Spleen (tissue), 7 donors: Measurements from ENCODE around the gene OR10C1.

Experiments used
- POLR2A ChIP-seq, 3 donors: fragments of 450-650 bp; IDR thresholded peaks; one replicate each; pipeline ENCODE4 v1.5.1; 2017; ENCODE audit warnings: antibody characterized with exemption in 3 of 3, mild to moderate bottlenecking in 1 of 3
- TF ChIP-seq, protein P1 (sequence below), 11 experiments: fragments of 200-600 bp in 7 of 11; fragments of 450-650 bp in 4 of 11; sonication (generic) in 4 of 11; IDR thresholded peaks in 8 of 11; conservative IDR thresholded peaks in 3 of 11; 1 replicate in 7 of 11; 2 replicates in 4 of 11; pipeline versions ENCODE4 v1.4.0 to v1.8.0; 2016 to 2021; ENCODE audit warnings: antibody characterized with exemption in 11 of 11, inconsistent platforms in 4 of 11, mild to moderate bottlenecking in 1 of 11
- donor health status: DM: no; HTN: no; CAD: no; lungs with moderate emphysema.
- donor health status: DM: no; HTN: no; CAD: no.
- donor health status: DM: no; HTN: no; CAD: no.

DNA sequence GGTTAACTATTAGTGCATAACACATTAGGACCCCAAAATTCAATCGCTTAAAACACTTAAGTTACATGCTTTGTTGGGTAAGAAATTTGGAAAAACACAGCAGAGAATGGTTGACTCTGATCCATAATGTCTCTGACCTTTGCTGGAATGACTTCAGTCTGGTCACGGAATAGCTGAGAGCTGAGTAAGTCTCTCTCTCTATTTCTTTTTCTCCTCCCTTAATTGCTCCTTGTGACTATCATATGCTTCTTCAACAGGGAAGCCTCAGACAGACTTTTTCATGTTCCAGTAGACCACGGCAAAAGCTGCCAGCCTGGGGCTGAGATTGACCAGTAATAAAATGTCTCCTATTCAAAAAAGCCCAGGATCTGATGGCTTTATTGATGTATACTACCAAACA is 19.6 kb upstream of the OR10C1 start:
- TF ChIP-seq, protein P1, sequence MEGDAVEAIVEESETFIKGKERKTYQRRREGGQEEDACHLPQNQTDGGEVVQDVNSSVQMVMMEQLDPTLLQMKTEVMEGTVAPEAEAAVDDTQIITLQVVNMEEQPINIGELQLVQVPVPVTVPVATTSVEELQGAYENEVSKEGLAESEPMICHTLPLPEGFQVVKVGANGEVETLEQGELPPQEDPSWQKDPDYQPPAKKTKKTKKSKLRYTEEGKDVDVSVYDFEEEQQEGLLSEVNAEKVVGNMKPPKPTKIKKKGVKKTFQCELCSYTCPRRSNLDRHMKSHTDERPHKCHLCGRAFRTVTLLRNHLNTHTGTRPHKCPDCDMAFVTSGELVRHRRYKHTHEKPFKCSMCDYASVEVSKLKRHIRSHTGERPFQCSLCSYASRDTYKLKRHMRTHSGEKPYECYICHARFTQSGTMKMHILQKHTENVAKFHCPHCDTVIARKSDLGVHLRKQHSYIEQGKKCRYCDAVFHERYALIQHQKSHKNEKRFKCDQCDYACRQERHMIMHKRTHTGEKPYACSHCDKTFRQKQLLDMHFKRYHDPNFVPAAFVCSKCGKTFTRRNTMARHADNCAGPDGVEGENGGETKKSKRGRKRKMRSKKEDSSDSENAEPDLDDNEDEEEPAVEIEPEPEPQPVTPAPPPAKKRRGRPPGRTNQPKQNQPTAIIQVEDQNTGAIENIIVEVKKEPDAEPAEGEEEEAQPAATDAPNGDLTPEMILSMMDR (IDR thresholded peaks at IDR 0.05 in 8 of 11, conservative IDR thresholded peaks at IDR 0.05 in 3 of 11), result no peak
- no peak for TF ChIP-seq POLR2A (IDR thresholded peaks at IDR 0.05)
